ENCODE results near the gene BMP8A. TPM values are rescaled to one million over a fixed set of nuclear protein-coding genes. Genes with fewer than 3 reads are reported as not detected.

The BMP8A gene
- polyA plus RNA-seq, 1 donor from 2014 or later: not detected

DNA sequence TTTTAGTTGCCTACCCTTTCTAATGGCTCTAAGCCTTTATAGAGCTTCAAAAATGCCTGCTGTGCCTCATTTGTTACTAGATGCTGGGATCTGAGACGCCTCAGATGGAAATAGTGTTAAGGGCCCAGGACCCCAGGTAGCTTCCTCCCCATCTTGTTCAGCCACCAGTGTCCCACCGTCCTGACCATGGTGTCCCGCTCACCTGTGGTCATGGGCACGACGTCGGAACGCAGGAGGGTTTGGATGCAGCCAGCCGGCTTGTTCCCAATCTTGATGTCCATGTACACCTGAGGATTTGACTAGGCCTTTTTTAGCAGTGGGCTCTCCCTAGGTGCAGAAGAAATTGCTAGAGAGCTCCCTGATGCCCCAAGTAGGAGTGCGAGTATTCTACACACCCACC, 54.1 kb downstream of the BMP8A start:
- no peak overlapping the region for H3K27ac ChIP-seq (ENCODE audit: low read length)
- H3K79me2 ChIP-seq (replicated peaks; ENCODE audit: insufficient read depth, low read length): no peaks in the 10 kb centered on the region
- H3K36me3 ChIP-seq (ENCODE audit: insufficient read depth, low read length): no peaks in the 10 kb centered on the region

DNA sequence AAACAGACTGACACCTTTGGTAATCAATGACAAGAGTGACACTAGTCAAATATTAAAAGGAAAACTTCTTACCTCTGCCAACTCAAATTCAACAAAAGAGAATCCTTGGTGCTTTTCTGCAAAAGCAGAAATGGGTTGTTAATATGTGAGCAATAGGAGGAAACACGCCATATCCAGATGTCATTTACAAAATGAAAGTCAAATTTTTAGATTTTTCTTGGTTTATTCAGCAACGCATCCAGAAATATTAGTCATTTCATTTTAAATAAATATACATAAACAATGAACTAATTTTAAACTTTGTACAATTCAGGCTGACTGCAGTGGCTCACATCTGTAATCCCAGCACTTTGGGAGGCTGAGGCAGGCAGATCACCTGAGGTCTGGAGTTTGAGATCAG, 62.8 kb downstream of the BMP8A start:
- TF ChIP-seq POLR2AphosphoS5 (IDR thresholded peaks at IDR 0.05): no peak
- no peak for TF ChIP-seq EP300 (conservative IDR thresholded peaks at IDR 0.05; ENCODE audit: poor library complexity, severe bottlenecking)
- TF ChIP-seq MXI1 (conservative IDR thresholded peaks at IDR 0.05; ENCODE audit: poor library complexity, severe bottlenecking): no peak
- TF ChIP-seq RAD21 (conservative IDR thresholded peaks at IDR 0.05): no peak
- no peak for TF ChIP-seq EZH2 (IDR thresholded peaks at IDR 0.05; ENCODE audit: borderline replicate concordance, insufficient read depth, low read length, poor library complexity, severe bottlenecking)
- TF ChIP-seq, protein P1, sequence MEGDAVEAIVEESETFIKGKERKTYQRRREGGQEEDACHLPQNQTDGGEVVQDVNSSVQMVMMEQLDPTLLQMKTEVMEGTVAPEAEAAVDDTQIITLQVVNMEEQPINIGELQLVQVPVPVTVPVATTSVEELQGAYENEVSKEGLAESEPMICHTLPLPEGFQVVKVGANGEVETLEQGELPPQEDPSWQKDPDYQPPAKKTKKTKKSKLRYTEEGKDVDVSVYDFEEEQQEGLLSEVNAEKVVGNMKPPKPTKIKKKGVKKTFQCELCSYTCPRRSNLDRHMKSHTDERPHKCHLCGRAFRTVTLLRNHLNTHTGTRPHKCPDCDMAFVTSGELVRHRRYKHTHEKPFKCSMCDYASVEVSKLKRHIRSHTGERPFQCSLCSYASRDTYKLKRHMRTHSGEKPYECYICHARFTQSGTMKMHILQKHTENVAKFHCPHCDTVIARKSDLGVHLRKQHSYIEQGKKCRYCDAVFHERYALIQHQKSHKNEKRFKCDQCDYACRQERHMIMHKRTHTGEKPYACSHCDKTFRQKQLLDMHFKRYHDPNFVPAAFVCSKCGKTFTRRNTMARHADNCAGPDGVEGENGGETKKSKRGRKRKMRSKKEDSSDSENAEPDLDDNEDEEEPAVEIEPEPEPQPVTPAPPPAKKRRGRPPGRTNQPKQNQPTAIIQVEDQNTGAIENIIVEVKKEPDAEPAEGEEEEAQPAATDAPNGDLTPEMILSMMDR (IDR thresholded peaks at IDR 0.05; ENCODE audit: poor library complexity, severe bottlenecking): no peak
- no peak for TF ChIP-seq SMC3 (conservative IDR thresholded peaks at IDR 0.05; ENCODE audit: poor library complexity)
- no peak for TF ChIP-seq TAF1 (IDR thresholded peaks at IDR 0.05; ENCODE audit: low read depth)
- TF ChIP-seq REST (IDR thresholded peaks at IDR 0.05; ENCODE audit: borderline replicate concordance): no peak
- H3K9ac ChIP-seq (ENCODE audit: low read length): no peak overlapping the region

More for the DNA sequence above, 54.1 kb downstream of the BMP8A start:
- Histone ChIP-seq H3K9ac (ENCODE audit: low read length) (no peak overlapping the region), H3K9me3 (ENCODE audit: low read length) (no peaks in the 10 kb centered on the region), H3K9me2 (ENCODE audit: insufficient read depth, low read length) (no peaks in the 10 kb centered on the region), H2AFZ (ENCODE audit: low read depth, low read length) (no peak overlapping the region), H3F3A (ENCODE audit: insufficient read depth, low read length, poor library complexity, severe bottlenecking) (no peaks in the 10 kb centered on the region), H3K27me3 (ENCODE audit: insufficient read depth, low read depth, low read length) (no peaks in the 10 kb centered on the region), H3K4me3 (ENCODE audit: low read length) (no peak overlapping the region), H3K4me2 (ENCODE audit: low read length) (no peak overlapping the region), H4K20me1 (ENCODE audit: insufficient read depth) (no peaks in the 10 kb centered on the region)
- no peak for TF ChIP-seq SMC3 (conservative IDR thresholded peaks at IDR 0.05; ENCODE audit: poor library complexity)
- TF ChIP-seq EP300 (conservative IDR thresholded peaks at IDR 0.05; ENCODE audit: poor library complexity, severe bottlenecking): no peak
- TF ChIP-seq RAD21 (conservative IDR thresholded peaks at IDR 0.05): no peak
- TF ChIP-seq TAF1 (IDR thresholded peaks at IDR 0.05; ENCODE audit: low read depth): no peak

More for the DNA sequence above, 62.8 kb downstream of the BMP8A start:
- Histone ChIP-seq H3K79me2 (replicated peaks; ENCODE audit: insufficient read depth, low read length) (no peaks in the 10 kb centered on the region), H3K4me3 (ENCODE audit: low read length) (no peak overlapping the region), H3K9me3 (ENCODE audit: low read length) (no peaks in the 10 kb centered on the region), H3K9me2 (ENCODE audit: insufficient read depth, low read length) (no peaks in the 10 kb centered on the region), H4K20me1 (ENCODE audit: insufficient read depth) (no peaks in the 10 kb centered on the region), H3K4me2 (ENCODE audit: low read length) (no peak overlapping the region), H3K27ac (ENCODE audit: low read length) (no peak overlapping the region), H3K27me3 (ENCODE audit: insufficient read depth, low read depth, low read length) (no peaks in the 10 kb centered on the region), H2AFZ (ENCODE audit: low read depth, low read length) (no peak overlapping the region), H3K36me3 (ENCODE audit: insufficient read depth, low read length) (no peaks in the 10 kb centered on the region), H3F3A (ENCODE audit: insufficient read depth, low read length, poor library complexity, severe bottlenecking) (no peaks in the 10 kb centered on the region)

Data from neural cell (in vitro differentiated cells).